HG02885 (cell line): ENCODE measurements around the gene SV2C.
"Not testable (repeated sequence)": the region's sequence is repeated elsewhere in the genome, so short reads cannot be mapped to it uniquely, and the experiment has no call there.

Experiments
- ATAC-seq: cut with Tn5 transposase; IDR thresholded peaks from one replicate; pipeline ENCODE4 v1.9.1; 2021; ENCODE audit warnings: mild to moderate bottlenecking; ENCODE audit not compliant: unreplicated experiment, poor library complexity

Gene SV2C

DNA sequence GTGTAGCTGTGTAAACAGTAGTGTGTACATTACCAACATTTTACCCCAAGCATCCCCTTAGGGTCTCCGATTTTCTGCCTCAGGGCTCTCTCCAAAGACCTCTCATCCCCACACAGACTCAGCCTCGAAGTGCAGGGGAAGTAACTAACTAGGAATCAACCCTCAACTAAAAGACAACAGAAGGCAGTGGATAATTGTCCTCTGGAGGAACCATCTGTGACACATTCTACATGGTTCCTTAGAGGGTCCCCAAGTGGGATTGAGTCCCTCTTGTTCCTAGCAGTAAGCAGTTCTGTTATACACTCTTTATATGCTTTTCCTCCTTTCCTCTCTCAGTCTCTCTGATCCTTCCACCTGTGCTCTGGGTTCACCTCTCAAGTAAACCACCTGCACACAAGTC lies 157.2 kb downstream of the SV2C start:
- no peak for ATAC-seq

DNA sequence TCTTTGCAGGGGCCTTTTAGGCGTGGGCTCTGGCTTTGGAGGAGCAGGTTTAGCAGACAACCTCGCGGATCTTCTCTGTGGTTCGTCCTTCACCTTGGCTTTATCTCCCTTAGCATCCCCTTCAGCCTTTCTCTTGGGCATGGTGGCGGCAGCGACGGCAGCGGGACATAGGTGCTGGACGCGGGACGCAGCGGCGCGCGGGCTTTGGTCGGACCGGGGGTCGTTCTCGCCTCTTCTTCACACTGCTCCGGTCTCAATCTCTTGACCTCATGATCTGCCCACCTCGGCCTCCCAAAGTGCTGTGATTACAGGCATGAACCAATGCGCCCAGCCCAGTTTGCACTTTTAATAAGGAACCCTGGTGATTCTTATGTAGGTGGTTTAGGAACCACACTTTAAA lies 159.0 kb downstream of the SV2C start:
- ATAC-seq: not testable (repeated sequence)

DNA sequence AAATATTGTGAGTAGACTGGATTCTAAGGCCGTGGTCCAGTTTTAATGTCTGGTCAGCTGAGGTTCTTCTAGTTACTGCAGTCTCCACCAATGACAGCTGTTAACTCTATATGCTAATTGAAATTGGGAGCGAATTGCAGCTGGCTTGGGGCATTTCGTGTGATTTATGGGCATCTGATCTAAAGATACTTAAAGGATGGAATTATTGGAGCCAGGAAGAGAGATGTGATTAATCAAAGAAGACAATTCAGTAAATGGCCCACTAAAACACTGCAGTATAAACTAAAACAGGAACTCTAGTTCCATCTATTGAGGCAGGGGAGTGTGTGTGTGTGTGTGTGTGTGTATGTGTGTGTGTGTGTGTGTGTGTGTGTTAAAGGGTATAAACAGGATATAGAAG lies 162.4 kb downstream of the SV2C start:
- no peak for ATAC-seq

DNA sequence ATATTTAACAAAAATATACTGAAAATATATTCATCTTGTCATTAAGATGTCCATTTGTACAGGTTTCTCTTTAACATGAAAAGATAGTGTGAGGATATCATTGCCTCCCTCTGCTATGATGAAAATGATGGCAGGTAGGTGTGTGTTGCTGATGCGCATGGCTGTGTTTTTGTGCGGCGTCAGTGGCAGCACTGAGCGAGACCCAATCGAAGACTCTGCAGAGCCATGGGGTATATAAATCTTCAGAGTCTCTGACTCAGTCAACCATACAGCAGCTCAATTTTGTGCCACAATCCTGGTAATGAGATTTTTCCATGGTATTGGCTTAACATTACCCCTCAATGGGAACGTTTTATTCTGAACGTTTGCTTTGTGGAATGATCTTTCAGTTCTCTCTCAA lies 166.4 kb downstream of the SV2C start:
- no peak for ATAC-seq

DNA sequence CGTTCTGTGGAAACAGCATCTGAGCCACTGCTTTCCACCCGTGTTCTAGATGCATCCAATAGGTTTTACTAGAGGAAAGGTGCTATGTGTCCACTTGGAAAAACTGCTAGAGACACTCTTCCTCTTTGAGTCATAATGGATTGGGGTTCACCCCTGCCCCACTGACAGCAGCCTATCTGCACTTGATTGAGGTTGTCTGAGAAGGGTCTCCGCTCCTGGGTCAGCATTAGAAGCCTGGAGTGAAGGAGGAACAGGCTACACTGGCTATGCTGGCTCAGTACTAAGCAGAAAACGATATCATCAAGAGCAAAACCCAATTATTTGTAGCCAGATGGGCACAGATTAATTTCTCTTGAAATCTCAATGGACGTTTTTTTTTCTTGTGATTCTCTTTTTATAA lies 167.3 kb downstream of the SV2C start:
- no peak for ATAC-seq

DNA sequence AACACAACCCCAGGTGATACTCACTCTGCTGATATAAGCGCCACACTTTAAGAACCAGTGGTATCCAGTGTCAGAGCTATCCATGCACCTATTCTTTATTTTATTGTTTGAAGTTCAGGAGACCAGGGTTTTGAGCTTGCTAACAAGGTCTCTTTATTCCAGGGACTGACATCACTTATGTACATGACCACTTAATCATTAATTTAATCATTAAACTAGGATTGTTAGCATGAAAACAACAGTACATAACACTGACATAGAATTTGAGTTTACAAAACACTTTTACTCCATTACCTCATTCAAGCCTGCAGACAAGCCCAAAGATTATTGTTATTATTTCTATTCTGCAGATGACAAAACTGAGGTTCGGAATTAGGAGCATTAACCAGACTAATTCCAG lies 168.5 kb downstream of the SV2C start:
- no peak for ATAC-seq

DNA sequence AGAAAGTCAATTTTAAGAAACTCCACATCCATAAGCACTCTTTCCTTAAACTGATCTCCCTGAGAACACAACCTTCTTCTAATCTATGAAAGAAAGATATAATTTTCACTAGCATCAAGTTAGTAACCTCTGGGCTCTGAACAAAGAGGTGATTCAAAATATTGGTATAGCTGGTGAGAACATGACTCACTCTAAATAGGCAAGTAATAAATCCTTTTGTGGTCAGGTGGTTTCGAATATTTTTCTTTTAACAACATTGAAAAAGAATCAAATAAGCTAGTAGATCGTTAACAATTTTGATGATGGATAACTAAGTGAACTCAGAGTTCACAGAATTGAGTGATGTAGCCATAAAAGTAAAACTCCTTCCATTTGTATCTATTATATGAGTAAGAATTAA lies 169.3 kb downstream of the SV2C start:
- no peak for ATAC-seq

DNA sequence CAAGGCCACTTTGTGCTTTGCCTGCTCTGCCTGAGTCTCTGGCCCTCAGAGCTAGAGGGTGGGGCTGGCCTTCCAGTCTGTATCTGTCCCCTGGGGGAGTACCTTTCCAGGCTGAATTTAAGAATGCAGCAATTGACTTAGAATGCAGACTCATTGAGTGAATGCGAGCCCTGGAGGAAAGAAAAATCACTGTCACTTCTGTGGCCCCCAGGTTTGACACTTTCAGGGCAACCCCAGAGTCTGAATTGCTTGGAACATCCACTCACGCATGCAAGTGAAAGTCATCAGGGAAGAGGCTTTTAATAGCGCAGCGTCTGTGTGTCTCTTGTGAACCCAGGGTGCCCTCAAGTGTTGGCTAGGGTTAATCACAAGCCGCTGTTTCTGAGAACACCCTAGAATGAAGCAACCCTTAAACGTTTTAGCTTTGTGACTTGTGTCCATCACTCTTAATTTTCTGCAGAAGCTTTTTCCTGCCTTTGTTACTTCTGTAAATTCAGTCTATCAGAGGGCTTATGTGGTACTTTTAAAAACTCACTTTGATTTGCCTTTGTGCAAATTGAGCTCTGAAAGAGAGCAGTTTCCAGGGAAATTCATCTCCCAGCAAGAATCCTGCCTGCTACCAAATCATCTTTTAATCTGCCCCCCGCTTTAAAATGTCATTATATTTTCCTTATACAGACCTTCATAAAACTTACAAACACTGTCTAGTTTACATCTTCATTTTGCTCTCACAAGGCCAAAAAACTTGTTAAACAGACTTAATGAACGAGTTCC lies 173.1 kb downstream of the SV2C start:
- peak; percentile 69 for ATAC-seq

DNA sequence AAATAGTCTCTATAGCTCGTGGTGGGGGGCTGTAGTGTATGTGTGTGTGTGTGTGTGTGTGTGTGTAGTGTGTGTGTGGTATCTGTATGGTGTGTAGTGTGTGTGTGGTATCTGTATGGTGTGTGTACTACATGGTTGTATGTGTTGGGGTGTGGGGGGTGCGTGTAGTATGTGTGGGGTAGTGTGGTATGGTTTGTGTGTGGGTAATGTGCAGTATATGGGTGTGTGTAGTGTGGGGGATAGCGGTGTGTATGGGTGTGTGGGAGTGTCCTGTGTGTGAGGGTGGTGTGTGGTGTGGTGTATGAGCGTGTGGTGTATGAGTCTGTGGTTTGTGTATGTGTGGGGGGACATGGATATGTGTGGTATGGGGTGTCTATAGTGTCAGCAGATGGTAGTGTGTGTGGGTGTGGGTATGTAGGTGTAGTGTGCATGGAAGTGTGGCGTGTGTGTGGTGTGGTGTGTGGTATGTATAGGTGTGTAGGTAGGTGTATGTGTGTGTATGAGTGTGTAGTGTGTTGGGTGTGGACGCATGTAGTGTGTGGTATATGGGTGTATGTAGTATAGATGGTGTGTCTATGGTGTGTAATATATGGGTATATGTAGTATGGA lies 174.1 kb downstream of the SV2C start:
- no peak for ATAC-seq

DNA sequence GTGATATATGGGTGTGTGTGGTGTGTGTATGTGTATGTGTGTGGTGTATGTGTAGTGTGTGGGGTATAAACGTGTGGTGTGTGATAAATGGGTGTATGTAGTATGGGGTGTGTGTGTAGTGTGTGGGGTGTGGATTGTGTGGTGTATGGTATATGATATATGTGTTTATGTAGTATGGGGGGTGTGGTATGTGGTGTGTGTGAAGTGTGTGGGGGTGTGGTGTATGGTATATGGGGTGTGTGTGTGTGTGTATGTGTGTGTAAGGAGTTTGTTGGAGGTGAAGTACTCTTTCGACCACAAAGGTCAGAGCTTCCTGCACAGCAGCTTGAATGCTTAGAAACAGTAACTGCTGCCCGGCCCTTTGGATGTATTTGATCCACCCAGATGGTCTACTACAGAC lies 174.7 kb downstream of the SV2C start:
- ATAC-seq: no peak

DNA sequence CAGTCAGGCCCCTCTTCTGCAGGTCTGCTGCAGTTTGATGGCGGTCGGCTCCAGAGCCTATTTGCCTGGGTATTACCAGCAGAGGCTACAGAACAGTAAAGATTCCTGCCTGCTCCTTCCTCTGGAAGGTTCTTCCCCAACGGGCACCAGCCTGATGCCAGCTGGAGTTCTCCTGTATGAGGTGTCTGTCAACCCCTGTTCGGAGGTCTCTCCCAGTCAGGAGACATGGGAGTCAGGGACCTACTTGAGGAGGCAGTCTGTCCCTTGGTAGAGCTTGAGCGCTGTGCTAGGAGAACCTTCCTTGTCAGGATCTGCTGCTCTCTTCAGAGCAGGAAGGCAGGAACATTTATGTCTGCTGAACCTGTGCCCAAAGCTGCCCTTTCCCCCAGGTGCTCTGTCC lies 181.5 kb downstream of the SV2C start:
- no peak for ATAC-seq

DNA sequence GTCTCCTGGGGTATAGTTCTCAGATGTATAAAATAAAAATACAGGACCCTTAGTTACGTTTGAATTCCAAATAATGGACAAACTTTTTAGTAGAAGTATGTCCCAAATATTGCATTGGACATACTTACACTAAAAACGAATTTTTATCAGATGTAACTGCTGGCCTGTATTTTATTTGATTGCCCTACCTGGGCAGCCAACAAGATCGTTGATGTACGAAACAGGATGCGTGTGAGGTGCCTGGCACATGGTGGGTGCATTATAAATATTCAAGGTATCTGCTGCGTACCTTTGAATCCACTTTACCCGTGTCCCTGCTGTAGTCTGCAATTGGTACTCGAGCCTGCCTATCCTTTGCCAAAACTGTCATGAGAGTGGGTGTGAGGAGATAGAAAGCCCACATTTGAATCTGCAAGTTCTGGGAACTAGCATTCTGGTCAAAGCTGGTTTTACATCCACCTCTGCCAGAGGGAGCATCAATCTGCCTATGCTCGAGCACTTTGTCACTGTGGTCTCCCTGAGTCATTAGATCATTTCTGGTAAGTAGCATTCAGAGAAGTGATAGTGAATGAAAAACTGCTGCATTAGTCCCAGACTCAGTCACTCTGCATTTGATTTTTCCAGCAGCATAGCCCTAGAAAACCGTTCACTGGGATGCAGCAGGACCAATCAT lies 186.2 kb downstream of the SV2C start:
- no peak for ATAC-seq

DNA sequence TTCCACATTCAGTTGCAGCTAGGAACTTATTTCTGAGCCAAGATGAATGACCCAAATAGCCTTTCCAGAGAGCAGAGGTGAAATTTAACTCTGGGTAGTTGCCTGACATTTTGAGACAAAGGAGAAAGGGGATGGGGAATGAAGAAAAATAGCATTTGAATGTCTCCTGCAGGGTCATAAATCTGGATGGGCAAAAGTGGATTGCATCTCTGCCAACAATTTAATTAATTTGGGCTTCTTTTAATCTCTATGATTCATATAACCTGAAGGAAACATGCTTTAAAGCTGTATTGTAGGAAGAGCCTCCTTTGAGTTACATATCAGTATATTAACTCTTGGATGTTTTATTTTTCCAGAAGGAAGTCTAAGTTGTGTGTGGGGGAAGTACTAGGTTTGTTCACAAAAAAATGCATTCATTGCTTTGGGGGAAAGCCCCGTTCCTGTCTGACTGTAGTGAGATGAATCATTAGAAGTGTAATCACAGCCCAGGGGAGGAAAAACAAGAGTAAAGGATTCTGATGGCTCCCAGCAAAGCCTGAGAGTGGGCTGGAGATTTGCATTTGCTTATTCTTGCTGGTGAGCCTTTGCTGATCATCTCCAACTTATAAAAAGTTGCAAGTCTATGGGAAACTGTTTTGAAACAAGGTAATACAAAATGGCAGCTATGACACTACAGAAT lies 186.9 kb downstream of the SV2C start:
- no peak for ATAC-seq

DNA sequence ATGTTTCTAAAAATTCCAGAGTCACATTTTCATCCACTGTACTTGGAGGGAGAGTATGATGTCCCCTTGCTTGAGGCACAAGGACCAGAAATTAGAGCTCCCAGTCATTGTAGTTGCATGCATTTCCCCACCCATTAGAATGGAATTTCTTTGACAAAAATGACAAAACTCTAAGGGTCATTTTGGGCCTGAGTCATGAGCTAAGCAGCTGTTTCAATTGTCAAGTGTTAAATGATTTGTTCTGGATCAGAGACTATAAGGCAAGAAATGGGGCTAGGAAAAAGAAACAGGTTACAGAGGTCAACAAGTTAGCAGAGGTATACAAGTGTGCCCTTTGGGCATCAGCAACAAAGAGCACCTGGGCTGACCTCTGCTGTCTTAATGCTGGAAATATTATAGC lies 188.7 kb downstream of the SV2C start:
- ATAC-seq: no peak

DNA sequence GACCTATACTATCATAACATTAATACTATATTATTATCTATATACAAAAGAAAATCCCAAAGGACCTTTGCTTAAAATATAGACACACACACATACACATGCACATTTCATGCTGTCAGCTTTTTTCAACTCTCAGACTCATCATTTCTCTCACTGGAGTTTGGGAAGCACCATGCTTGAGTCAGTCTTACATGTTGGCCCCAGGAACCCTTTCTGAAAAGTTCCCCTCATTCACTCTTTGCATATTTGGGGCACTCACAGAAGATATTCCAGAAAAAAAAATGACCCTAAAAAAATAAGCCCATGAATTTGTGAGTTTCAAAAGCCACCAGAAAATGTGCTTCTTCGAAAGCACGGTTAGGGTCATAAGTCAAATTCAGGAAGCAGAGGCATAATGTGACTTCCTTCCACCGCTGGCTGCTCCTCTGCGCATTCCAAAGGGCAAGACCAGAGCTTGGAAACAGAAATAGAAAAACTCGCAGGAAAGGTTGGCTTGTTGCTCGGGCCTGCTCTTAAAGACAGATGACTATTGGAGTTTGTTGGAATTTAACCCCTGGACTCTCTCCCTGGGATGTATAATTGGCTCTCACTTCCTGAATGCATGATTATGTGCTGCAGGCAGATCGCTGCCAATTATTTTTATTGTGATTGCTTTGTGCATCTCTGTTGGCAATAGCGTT lies 190.2 kb downstream of the SV2C start:
- ATAC-seq: no peak

DNA sequence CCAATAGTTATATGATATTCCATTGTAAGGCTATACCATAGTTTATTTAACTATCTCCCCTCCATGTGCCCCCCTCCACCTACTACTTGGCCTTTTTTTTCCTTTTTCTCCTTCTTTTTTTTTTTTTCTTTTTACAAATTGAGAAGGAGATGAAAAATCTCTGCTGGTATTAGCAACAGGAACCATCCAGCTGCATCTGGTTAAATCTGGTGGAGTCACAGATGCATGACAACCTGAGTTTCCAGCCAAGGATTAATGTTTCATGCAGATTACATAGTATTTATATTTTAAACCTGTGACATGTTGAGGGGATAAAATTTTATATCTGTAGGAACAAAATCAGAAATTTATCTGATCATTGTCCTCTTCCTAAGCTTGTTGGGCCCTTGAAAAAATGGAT lies 191.4 kb downstream of the SV2C start:
- no peak for ATAC-seq

DNA sequence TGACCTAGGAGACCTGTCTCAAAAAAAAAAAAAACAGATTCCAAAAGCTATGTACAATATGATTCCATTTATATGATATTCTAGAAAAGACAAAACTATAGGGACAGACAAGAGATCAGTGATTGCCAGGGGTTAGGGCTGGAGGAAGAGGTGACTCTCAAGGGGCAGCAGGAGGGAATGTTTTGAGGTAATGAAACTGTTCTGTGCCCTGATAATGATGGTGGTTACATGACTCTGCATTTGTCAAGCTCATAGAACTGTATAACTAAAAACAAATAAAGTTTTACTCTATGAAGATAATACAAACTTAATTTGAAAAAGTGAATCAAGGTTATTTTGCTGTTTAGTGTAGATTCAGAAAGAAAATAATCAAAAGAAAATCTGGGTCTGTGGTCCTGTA lies 194.6 kb downstream of the SV2C start:
- ATAC-seq: no peak

DNA sequence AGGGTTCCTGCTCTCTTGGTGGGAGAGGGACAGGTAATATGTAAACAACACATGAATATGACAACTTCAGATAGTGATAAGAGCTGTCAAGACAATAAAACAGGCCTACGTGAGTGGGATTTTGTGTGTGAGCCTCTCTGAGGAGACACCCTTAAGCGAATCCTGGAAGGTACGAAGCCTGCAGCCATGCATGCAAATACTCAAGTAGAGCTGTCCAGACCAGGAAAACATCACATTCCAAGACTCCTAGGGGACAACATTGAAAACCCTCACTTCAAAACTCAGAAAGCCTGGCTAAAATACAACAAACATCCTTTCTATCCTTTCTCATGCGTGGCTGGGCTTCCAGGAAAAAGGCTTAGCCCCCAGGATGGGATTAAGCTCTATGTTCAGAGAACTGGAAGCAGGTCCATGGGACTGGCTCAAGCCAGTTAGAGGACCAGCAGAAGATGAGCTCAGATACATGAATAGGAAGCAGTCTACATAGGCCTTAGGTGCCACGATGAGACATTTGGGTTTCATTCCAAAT lies 195.1 kb downstream of the SV2C start:
- no peak for ATAC-seq

DNA sequence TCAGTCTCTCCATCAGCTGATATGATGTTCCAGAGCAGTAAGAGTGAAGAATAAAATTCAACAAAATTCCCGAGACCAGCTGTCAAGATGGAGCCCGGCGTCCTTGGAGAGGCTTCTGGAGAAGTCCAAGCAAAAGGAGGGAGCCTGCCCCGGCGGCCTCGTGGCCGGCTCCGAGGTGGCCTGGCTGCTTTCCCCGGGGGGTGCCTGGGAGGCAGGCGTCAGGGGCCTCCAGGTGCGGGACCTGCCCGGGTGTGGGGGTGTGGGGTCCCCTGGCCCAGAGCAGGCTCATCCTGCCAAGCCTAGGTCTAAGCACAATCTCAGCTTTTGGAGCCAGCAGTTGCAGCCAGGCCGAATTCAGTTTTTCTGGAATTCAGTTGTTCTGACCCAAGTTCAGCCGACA lies 197.3 kb downstream of the SV2C start:
- ATAC-seq: no peak

DNA sequence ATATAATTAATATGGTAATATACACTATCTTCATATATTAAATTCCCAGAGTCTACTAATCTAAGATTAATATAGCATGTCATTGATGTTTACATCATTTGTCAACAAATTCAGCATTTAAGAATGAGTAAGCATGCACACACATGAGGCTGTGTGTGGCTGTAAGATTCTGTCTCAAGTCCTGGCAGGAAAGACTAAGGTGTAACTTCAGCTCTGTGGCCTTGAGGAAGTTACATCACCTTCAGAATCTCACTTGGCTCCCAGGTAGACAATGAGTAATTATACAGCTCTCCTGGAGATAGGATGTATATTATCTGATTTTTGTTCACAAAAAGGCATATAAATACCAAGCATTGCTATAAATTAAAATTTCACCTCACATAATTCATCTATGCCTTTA lies 200.5 kb downstream of the SV2C start:
- no peak for ATAC-seq
